T-helper 1 cell treated with Interleukin-12 subunit alpha and Interleukin-12 subunit beta and Interleukin-4 antibody, amounts not matched to agents 30 μg/mL and 1 μg/mL, for 36 hours (primary cell): ENCODE results near the gene ENO3.
A peak's percentile ranks its signal among the peaks of the same experiment; 100 is the strongest.

Source experiments
- H3K27ac Mint-ChIP-seq: one replicate; pipeline ENCODE4 v1.8.0; 2021; ENCODE audit warnings: mild to moderate bottlenecking, mixed read lengths
- H3K27me3 Mint-ChIP-seq: one replicate; pipeline ENCODE4 v1.8.0; 2021; ENCODE audit warnings: low read depth, mixed read lengths
- H3K36me3 Mint-ChIP-seq: one replicate; pipeline ENCODE4 v1.8.0; 2021; ENCODE audit warnings: low read depth, mixed read lengths
- H3K4me1 Mint-ChIP-seq: one replicate; pipeline ENCODE4 v1.8.0; 2021; ENCODE audit warnings: low read depth, mixed read lengths
- H3K4me3 Mint-ChIP-seq: one replicate; pipeline ENCODE4 v1.8.0; 2021; ENCODE audit warnings: mild to moderate bottlenecking, moderate library complexity, mixed read lengths
- H3K9me3 Mint-ChIP-seq: one replicate; pipeline ENCODE4 v1.8.0; 2021; ENCODE audit warnings: mixed read lengths

Gene ENO3

GRCh38 chr17:4951486-4951885 lies 567 bp downstream of the ENO3 start:
- no peaks in the 10 kb centered on the region for H3K27me3 Mint-ChIP-seq
- H3K4me3 Mint-ChIP-seq: peak overlapping the region; percentile 86
- H3K36me3 Mint-ChIP-seq: peaks cover 13% of the 10 kb centered on the region
- H3K4me1 Mint-ChIP-seq: peaks cover 9% of the 10 kb centered on the region
- H3K27ac Mint-ChIP-seq: peak overlapping the region; percentile 35
- H3K9me3 Mint-ChIP-seq: no peaks in the 10 kb centered on the region

GRCh38 chr17:4953451-4953961 lies 2.6 kb downstream of the ENO3 start:
- Mint-ChIP-seq H3K36me3 (peaks cover 4% of the 10 kb centered on the region), H3K4me1 (peaks cover 13% of the 10 kb centered on the region), H3K27me3 (no peaks in the 10 kb centered on the region), H3K27ac (no peak overlapping the region), H3K9me3 (no peaks in the 10 kb centered on the region), H3K4me3 (no peak overlapping the region)

- H3K27ac Mint-ChIP-seq: no peak overlapping the region
- H3K36me3 Mint-ChIP-seq: peaks cover 6% of the 10 kb centered on the region
- no peaks in the 10 kb centered on the region for H3K9me3 Mint-ChIP-seq
- H3K4me1 Mint-ChIP-seq: peaks cover 15% of the 10 kb centered on the region
- no peak overlapping the region for H3K4me3 Mint-ChIP-seq
- H3K27me3 Mint-ChIP-seq: no peaks in the 10 kb centered on the region
Observed at GRCh38 chr17:4955091-4955490, 4.2 kb downstream of the ENO3 start.

DNA sequence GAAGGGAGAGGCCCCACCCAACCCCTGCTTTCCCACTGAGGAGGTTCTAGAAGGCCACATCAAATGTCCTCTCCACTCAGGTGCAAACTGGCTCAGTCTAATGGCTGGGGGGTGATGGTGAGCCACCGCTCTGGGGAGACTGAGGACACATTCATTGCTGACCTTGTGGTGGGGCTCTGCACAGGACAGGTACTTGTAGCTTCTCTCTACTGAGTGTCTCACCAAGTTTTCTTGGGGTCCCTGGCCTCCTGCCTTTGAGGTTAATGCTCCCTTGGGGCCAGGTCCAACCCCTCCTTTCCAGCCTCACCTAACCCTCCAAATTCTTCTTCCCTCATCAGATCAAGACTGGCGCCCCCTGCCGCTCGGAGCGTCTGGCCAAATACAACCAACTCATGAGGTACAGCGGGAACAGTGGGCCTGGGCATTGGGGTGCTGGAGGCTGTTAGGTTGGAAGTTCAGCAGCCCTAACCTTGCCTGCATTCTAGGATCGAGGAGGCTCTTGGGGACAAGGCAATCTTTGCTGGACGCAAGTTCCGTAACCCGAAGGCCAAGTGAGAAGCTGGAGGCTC lies 5.7 kb downstream of the ENO3 start:
- Mint-ChIP-seq H3K27ac (no peak overlapping the region), H3K9me3 (no peaks in the 10 kb centered on the region), H3K27me3 (no peaks in the 10 kb centered on the region)

GRCh38 chr17:4958102-4958501 lies 7.2 kb downstream of the ENO3 start:
- Mint-ChIP-seq H3K4me1 (peaks cover 7% of the 10 kb centered on the region), H3K9me3 (no peaks in the 10 kb centered on the region), H3K27me3 (no peaks in the 10 kb centered on the region), H3K27ac (no peak overlapping the region), H3K4me3 (no peak overlapping the region), H3K36me3 (peaks cover 11% of the 10 kb centered on the region)

More for the DNA sequence above, 5.7 kb downstream of the ENO3 start:
- Mint-ChIP-seq H3K4me3 (no peak overlapping the region), H3K4me1 (peaks cover 7% of the 10 kb centered on the region), H3K36me3 (peaks cover 11% of the 10 kb centered on the region)

DNA sequence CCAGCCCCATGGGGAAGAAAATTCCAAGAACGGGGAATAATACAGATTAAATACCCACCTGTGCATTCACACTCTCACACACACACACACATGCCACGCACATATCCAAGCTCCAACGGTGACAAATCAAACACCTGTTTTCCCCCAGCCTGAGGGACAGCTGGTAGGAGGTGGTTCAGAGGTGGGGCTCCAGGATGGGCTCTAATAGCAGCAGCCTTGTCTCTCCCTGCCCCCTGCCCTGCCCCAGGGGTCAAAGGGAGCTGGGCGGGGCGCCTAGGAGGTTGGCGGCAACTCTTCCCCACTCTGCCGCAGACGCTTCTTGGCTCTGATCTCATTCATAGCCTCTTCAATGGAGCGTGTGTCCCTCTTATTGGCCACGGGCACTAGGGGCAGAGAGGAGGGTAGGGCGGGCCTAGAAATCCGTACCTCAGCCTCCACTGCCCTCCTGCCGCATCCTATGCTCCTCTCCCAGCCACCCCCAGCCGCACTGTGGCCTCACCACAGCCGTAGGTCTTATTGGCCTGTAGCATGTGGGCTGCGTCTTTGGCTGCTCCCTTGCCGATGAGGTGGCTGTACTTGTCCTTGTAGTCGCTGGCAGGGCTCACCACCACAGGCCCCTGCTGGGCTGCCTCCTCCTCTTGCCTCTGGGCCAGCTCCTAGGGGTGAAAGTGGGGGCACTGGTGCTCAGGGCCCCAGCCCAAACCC lies 8.5 kb downstream of the ENO3 start:
- Mint-ChIP-seq H3K36me3 (peaks cover 9% of the 10 kb centered on the region), H3K4me3 (no peak overlapping the region), H3K27me3 (no peaks in the 10 kb centered on the region), H3K27ac (no peak overlapping the region), H3K4me1 (peaks cover 7% of the 10 kb centered on the region), H3K9me3 (no peaks in the 10 kb centered on the region)

- Mint-ChIP-seq H3K36me3 (peaks cover 12% of the 10 kb centered on the region), H3K9me3 (no peaks in the 10 kb centered on the region), H3K4me3 (no peak overlapping the region), H3K27me3 (no peaks in the 10 kb centered on the region), H3K27ac (no peak overlapping the region), H3K4me1 (peaks cover 10% of the 10 kb centered on the region)
Observed at GRCh38 chr17:4960279-4960922, 9.5 kb downstream of the ENO3 start.

DNA sequence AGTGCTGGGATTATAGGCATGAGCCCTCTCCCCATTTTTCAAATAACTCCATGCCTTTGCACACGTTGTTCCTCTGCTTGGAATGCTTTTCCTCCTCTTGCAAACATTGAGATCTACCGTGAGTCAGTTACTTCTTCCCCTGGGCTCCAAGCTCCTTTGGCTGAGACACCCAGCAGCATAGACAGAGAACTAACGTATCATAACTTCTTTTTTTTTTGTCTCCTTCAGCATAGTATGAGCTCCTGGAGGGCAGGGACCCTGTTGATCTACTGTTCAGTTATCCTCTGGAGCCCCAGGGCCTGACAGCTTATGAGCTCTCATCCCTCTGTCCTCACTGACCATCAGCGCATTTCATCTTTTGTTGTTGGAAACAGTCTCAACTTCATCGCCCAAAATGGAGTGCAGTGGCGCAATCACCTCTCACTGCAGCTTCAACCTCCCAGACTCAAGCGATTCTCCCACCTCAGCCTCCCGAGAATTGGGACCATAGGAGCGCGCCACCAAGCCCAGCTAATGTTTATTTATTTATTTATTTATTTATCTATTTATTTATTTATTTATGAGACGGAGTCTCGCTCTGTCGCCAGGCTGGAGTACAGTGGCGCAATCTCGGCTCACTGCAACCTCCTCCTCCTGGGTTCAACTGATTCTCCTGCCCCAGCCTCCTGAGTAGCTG lies 14.5 kb downstream of the ENO3 start:
- Mint-ChIP-seq H3K9me3 (no peaks in the 10 kb centered on the region), H3K36me3 (peaks cover 28% of the 10 kb centered on the region), H3K27me3 (no peaks in the 10 kb centered on the region), H3K4me3 (peak overlapping the region; percentile 16), H3K27ac (no peak overlapping the region), H3K4me1 (peaks cover 23% of the 10 kb centered on the region)

- H3K27ac Mint-ChIP-seq: no peak overlapping the region
- H3K4me1 Mint-ChIP-seq: peaks cover 29% of the 10 kb centered on the region
- H3K27me3 Mint-ChIP-seq: no peaks in the 10 kb centered on the region
- no peaks in the 10 kb centered on the region for H3K9me3 Mint-ChIP-seq
- no peak overlapping the region for H3K4me3 Mint-ChIP-seq
- peaks cover 35% of the 10 kb centered on the region for H3K36me3 Mint-ChIP-seq
Observed at GRCh38 chr17:4966844-4967538, 16.1 kb downstream of the ENO3 start.

DNA sequence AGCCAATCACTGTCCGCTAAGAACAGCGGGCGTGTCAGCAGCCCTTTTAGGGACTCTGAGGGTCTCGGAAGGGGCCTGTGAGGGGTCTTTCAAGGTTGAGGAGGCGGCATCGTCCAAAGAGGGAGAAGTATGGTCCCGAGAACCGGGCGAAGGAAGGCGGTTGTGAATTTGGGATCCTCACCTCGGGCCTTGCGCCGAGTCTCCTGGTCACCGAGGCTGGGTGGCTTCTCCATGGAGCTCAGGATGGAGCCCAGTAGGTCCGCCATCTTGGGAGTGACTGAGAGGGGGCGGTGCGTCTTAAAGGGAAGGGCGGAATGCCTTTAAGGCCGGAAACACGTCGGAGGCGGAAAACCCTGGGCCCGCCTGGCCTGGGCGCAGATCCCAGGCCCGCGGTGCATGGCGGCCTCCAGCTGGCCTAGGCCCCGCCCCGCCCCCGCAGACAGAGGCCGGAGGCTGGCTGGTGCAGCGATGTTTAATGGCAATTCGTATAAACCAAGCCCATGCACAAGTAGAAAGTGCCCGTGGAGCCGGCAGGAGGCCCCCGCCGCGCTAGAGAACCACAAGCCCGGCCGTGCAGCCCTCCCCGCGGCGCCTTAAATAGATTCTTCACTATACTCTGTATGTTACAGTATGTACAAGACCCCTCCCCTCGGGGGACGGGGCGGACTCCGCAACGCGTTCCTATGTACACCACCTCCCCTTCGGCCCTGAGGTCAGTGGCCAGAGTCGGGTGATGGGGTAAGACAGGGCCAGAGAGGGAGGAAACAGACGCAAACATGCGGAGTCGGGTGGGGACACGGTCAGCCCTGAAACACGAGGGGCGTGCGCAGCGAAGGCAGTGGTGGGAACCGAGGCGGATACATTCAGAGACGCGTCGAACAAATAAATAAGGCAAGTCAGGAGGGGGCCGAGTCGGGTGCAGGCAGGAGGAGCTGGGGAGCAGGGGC lies 16.9 kb downstream of the ENO3 start, which contains the start of gene SPAG7:
SPAG7 (minus strand) TSS at position 279 of the 947 bp plus-strand sequence; CDS start at position 266, 13 bp downstream.
- no peaks in the 10 kb centered on the region for H3K9me3 Mint-ChIP-seq
- peaks cover 42% of the 10 kb centered on the region for H3K36me3 Mint-ChIP-seq
- H3K4me1 Mint-ChIP-seq: peaks cover 29% of the 10 kb centered on the region
- no peak within 1 kb of the TSS for H3K27ac Mint-ChIP-seq
- H3K27me3 Mint-ChIP-seq: no peaks in the 10 kb centered on the region
- H3K4me3 Mint-ChIP-seq: no peak within 1 kb of the TSS

DNA sequence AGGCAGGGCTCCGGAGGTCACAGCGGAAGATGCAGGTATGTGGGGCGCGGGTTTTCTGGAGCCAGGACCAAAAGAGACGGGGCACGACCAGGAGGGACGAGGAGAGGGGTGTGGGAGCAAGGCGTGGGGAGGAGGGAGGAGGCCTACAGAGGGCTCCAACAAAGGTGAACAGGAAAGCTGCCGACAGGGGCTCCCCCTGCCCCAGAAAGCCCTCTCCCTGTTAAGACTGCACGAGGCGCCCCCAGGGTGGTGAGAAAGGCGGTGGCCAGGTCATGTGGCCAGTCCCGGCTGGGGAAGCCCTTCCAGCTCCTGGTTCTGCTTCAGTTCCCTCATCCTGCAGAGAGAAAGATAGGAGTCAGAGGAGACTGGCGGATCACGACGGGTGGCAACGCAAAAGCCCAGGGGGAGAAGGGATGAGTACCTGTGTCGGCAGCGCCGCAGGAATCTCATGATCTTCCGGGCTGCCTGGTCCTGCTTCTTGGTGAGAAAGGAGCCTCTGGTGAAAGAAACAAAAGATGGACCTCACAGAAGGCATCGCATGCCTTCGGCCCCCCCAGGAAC lies 17.6 kb downstream of the ENO3 start:
- no peak overlapping the region for H3K27ac Mint-ChIP-seq
- H3K27me3 Mint-ChIP-seq: no peaks in the 10 kb centered on the region
- peaks cover 47% of the 10 kb centered on the region for H3K36me3 Mint-ChIP-seq
- H3K4me3 Mint-ChIP-seq: no peak overlapping the region
- peaks cover 29% of the 10 kb centered on the region for H3K4me1 Mint-ChIP-seq
- no peaks in the 10 kb centered on the region for H3K9me3 Mint-ChIP-seq

DNA sequence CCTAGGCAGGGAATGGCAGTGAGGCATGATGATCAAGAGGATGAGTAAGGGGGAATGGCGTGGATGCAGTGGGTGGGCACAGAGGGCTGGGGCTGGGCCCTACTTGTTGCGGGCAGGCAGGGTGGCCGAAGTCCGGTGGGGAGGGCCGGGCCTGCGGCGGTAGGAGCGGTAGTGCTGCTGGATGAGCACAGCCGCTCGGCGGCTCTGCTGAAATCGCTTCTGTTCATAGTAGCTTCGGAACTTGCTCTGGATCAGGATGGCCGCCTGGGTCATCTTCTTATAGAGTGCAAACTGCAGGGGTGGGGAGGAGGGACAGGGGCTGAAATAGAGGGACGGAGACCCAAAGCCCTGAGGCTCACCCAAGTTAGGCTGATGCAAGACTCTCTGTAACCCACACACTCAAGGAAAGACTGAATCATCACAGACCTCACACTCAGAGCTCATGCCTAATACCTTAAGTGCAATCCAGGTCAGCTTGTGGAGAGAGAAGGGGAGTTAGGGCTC lies 18.2 kb downstream of the ENO3 start:
- Mint-ChIP-seq H3K27me3 (no peaks in the 10 kb centered on the region), H3K4me3 (no peak overlapping the region), H3K9me3 (no peaks in the 10 kb centered on the region), H3K27ac (no peak overlapping the region), H3K36me3 (peaks cover 50% of the 10 kb centered on the region), H3K4me1 (peaks cover 32% of the 10 kb centered on the region)
